Lung microvascular endothelial cell (primary cell): ENCODE results near the gene ARRDC3. TPM values are rescaled to one million over a fixed set of nuclear protein-coding genes. Genes with fewer than 3 reads are reported as not detected.
A peak's percentile ranks its signal among the peaks of the same experiment; 100 is the strongest.
"Not testable (repeated sequence)": the region's sequence is repeated elsewhere in the genome, so short reads cannot be mapped to it uniquely, and the experiment has no call there.

ENCODE experiments used
- DNase-seq, 2 donors: peaks; one replicate each; pipeline versions ENCODE4 v3.0.0 to v3.0.0-alpha.2; 2010; ENCODE audit warnings: low read depth in 2 of 2
- total RNA-seq: library from RNA; depleted of rRNA; stranded (reverse); fragments of >200 nt; gene quantifications from 2 replicates; pipeline ENCODE4 v1.2.1, GENCODE V29; 2014

Gene ARRDC3
- total RNA-seq, 1 donor from 2014 or later: 95.6 TPM

DNA sequence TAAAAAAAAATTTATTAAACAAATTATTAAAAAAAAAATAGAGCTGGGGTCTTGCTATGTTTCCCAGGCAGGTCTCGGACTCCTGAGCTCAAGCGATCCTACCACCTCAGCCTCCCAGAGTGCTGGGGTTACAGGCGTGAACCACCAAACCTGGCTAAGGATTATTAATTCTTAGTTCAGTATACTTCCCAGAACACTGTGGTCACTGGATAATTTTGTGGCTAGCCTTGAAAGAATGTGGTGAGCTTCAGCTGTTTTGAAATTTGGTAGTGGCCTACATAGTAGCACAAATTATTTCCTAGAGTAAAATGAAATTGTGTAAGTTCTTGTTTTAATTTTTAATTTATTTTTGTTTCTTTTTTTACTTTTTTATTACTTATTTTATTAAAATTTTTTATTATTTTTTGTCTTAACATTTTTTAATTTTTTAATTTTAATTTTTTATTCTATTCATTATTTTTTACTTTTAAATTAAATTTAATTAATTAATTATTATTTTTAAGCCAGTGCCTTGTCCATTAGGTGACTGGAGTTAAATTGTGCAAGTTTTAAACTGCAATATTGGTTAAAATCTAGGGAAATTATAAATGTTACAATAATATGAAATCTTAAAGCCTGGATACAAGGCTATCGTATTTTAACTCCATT lies 23.0 kb downstream of the ARRDC3 start:
- DNase-seq: no peak

DNA sequence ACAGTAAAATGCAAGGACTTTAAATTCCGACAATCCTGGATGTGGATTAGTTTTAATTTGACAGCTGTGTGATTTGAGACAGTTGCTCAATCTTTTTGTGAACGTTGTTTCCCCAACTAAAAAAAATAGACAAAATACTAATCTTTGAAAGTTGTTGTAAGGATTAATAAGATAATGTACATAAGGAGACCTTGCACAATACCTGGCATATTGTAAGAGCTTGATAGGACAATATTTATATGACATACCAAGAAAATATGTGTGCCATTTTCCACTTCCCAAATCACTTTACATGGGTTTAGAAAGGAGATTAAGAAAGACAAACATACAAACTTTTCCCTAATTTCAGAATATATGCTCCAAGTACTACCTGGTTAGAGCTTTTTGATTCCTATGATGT lies 25.3 kb downstream of the ARRDC3 start:
- DNase-seq: no peak

DNA sequence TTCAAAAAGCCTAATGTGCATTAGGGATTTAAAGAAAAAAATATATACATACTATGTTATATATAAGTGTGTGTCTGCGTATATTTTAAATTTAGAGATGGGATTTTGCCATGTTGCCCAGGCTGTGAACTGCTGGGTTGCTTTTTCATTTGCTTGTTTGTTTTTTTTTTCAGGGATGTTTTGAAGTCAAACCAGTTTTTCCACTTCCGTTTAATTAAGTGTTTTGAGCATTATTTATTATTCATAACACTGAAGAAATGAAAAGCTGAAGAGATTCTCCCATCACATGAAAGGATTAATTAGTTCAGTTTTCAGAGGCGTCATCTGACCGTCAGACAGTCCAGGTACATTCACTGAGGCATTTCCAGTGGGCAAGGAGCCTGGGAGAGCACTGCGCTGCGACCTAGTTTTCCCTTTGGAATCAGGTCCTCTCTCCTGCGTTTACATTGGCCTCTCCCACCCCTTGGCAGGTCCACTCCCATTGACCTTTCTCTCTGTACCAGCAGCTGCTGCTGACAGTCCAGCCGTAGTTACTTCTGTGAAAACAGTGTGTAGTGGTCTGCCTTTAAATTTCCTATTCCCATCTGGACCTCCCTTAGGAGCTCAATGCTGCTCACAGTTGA lies 26.0 kb downstream of the ARRDC3 start:
- DNase-seq: peak in 1 of 2 donors; percentile 24

DNA sequence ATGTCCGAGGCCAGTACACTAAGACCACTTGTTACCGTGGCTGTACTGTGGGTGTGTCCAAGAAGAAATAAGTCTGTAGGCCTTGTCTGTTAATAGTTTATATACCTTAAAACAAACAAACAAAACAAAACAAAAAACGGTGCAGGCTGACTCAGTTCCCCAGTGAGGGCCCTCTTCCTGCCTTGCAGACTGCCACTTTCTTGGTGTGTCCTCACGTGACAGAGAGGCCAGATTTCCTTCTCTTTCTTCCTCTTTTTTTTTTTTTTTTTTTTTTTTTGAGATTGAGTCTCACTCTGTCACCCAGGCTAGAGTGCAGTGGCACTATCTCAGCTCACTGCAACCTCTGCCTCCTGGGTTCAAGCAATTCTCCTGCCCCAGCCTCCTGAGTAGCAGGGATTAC lies 28.2 kb downstream of the ARRDC3 start:
- not testable (repeated sequence) for DNase-seq

DNA sequence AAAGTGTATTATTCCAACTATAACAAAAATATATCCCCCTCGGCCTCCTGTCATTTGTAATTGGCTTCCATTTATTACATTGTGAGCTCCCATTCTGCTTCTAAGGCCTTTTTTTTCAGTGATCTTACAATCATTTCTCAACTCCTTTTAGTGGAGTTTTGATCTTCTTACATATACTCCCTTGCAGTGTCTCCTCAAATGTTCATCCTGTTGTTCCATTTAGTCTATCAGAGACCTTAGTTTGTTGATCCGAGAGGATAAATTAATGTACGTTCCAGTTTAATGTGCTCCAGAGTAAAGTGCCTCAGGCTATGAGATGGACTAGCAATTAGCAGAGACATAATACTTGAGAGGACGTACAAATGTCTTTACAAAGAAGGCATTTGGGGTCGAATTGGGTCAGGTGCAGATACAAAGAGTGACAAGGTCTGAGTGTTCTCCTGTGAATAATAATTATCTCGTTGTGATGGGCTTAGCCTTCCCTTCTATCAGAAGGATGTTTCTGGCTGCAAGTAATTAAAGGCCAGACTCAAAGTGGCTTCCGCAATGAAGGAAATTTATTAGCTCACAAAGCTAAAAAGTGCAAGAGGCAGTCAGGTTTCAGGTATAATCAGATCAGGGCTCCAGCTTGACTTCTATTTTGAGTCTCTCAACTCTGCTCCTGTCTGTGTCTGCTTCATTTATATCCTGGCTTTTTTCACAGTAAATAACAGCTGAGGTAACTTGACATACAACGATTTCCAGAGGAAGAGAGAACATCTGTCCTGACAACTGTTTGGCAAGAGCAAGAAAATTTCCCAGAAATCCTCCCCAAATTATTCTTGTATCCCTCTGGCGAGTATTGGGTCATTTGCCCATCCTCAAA lies 30.1 kb downstream of the ARRDC3 start:
- no peak for DNase-seq

DNA sequence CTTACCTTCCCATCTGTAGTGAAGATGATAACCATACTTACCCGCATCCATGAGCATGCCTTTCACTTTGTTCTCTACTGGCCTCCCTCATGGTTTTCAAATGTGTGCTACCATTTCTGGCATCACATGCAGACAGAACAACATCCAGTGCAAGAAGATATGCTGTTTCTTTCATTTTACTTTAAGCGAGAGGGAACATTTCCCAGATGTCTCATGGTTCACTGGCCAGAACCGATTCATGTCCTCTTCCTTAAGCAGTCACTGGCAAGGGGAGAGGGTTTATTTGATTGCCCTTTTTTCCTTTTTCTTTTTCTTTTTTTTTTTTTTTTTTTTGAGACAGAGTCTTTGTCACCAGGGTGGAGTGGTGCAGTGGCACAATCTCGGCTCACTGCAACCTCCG lies 37.7 kb downstream of the ARRDC3 start:
- DNase-seq: no peak

DNA sequence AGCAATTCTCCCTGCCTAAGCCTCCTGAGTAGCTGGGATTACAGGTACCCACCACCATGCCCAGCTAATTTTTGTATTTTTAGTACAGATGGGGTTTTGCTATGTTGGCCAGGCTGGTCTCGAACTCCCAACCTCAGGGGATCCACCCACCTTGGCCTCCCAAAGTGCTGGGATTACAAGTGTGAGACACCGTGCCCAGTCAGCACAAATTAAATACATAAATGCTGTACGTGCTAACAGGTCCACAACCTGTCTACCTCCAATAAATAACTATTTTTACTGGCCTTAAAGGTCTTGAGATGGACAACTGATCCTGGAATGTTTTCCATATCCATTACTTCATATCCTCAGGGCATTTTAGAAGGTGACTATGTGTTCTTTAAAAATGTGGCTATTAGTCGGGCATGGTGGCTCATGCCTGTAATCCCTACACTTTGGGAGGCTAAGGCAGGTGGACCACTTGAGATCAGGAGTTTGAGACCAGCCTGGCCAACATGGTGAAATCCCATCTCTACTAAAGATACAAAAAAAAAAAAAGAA lies 38.4 kb downstream of the ARRDC3 start:
- not testable (repeated sequence) for DNase-seq

DNA sequence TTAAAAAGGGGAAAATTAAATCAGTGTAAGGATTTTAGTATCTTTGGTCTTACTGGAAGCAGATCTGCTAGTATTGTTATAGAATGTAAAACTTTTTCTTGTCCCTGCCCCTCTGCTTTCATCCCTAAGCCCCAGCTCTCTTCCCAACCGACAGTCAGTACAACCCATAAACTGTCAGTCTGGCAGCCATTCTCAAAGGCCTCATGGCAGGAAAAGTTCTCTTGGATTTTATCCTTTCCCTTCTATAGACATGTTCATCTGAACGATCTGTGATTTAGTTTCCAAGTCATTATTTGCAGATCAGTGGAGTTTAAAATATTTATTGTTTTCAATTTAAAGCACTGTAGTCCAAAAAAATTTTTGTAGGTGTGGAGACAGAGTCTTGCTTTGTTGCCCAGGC lies 39.2 kb downstream of the ARRDC3 start:
- no peak for DNase-seq

DNA sequence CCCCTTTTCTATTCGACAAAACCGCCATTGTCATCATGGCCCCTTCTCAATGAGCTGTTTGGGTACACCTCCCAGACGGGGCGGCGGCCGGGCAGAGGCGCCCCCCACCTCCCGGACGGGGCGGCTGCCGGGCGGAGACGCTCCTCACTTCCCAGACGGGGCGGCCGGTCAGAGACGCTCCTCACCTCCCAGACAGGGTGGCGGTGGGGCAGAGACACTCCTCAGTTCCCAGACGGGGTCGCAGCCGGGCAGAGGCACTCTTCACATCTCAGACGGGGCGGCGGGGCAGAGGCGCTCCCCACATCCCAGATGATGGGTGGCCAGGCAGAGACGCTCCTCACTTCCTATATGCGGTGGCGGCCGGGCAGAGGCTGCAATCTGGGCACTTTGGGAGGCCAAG lies 40.2 kb downstream of the ARRDC3 start:
- DNase-seq: not testable (repeated sequence)

DNA sequence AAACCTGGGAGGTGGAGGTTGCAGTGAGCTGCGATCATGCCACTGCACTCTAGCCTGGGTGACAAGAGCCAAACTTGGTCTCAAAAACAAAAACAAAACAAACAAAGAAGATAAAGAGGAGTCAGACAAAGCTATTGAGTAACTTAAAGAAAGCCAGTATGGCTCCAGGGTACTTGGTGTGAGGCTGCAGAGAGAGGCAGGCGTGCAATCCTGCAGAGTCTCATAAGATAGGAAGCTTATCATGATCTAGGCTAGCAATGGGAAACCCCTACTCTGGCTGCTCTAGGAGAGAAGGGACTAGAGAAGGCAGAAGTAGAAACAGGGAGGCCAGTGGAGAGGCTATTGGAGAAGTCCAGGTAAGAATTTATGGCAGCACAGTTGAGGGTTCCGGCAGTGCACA lies 42.0 kb downstream of the ARRDC3 start:
- DNase-seq: no peak

DNA sequence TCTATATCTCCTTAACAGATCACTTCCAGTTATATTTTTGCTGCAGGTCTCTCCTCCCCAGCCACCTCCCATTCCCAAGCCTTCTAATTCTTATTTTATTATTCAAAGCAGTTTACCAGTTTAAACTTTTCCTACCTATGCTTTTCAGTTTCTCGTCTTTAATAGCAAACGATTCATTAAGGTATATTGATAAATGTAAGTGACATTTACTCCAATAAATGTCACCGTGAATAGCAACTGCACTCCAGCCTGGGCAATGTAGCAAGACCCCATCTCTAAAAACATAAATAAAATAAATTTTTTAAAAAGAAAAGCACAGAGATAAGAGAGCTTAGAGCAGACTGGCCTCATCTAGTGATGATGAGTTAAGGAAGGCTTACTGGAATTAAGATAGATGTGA lies 42.6 kb downstream of the ARRDC3 start:
- DNase-seq: no peak

DNA sequence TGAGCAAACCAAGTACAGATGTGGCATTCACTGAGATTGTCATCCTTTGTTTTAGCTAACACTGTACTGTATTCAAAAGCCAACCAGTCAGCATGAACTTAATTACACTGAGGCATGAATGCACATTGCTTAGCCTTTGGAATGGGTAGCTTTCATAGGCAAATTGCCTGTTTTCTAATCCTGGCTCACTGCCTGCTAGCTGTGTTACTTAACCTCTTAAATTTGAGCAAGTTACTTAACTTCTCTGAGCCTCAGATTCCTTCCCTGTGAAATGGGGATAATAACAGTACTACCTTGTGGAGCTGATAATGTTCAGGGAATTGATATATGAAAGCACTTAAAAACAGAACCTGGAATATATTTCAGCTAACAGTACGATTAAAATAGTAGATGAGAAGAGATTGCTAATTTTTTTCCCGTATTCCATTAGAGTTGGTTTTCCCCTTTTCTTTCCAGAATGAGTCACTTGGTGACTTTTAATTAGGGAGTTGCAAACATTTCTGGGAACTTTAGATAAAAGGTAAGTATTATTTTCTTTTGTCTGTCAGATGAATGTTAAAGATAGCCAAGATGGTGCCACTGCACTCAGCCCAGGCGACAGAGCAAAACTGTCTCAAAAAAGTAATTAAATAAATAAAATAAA lies 43.9 kb downstream of the ARRDC3 start:
- DNase-seq: peak; percentile 5 to 21

DNA sequence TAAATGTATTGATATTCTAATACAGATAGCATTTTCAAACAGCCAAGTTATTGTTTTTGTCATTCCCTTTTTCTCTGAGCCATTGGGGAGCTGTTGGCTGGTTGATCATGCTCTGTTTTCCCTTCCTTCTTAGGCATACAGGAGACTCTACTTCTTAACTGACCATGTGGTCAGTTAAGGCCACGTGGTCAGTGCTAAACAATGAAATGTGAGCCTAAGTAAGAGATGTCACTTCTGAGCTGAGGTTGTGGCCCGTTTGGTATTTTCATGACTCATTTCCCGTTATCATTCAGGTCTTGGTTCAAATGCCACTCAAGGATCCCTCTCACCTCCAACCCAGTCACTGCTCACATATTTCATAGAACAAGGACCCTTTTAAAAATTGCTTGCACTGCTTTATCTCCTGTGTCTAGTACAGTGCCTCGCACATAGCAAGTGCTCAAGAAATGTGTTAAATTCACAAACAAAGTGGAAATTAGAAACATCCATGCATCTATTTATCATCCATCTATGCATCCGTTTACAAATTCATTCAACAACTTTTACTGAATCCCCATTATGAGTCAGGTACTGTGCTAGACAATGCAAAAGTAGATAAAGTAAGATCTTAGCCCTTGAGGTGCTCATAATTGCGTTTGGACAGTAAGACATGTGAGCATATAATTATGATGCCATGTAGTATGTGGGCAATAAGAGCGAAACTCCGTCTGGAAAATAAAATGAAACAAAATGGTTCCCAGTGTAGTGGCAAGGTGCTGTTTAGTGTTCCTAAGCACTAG lies 50.7 kb downstream of the ARRDC3 start:
- peak; percentile 8 to 47 for DNase-seq

DNA sequence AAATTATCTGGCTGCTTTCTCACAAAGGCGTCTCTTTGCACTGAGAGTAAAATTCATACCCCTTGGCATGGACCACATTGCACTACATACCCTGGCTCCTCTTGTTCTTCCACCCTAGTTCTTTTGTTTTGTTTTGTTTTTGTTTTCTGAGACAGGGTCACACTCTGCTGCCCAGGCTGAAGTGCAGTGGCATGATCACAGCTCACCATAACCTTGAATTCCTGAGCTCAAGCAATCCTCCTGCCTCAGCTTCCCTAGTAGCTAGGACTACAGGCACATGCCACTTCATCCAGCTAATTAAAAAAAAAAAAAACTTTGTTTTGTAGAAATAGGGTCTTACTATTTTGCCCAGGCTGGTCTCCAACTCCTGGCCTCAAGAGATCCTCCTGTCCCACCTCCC lies 51.4 kb downstream of the ARRDC3 start:
- no peak for DNase-seq

DNA sequence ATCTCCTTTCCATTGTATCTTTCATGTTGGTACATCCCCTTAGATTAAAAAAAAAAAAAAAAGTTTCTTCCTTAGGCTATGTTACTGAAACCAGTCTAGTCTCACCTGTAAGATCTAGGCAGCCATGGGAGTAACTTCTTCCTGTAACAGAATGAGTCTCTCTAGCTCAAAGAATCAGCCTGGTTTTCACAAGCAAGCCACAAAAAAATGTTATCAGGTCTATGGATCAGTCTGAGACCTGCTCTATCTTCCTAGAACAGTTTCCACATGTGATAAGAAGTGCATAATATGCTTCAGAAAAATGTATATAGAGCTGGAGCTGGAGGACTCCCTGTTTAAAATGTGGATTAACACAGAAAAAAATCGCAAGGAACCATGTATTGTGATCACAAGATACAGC lies 53.8 kb downstream of the ARRDC3 start:
- DNase-seq: no peak

DNA sequence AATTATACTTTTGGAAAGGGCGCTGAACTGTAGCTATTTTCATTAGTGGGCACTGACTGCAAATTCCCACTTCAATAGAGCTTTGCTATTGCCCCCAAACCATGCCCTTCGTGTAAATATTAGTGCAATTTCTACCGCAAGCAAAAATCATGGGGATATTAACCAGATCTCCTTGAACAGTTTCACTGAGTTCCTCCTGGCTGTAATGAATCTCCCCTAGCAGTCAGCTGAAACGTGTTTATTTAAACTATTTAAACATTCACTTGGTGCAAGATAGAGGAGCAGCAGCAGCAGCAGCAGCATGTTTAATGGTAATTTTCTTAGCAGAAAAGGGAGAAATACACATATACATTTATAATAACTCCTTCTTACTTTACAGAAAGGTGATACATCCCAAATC lies 54.4 kb downstream of the ARRDC3 start:
- no peak for DNase-seq

DNA sequence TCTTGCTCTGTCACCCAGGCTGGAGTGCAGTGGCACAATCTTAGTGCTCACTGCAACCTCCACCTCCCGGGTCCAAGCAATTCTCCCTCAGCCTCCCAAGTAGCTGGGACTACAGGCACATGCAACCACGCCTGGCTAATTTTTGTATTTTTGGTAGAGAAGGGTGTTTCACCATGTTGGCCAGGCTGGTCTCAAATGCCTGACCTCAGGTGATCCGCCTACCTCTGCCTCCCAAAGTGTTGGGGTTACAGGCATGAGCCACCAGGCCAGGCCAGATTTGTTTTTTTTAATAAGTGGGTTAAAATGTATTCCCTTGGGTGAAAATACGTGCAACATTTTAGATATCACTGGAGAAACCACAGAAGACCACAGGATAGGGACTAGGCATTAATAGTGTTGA lies 60.1 kb downstream of the ARRDC3 start:
- DNase-seq: not testable (repeated sequence)

DNA sequence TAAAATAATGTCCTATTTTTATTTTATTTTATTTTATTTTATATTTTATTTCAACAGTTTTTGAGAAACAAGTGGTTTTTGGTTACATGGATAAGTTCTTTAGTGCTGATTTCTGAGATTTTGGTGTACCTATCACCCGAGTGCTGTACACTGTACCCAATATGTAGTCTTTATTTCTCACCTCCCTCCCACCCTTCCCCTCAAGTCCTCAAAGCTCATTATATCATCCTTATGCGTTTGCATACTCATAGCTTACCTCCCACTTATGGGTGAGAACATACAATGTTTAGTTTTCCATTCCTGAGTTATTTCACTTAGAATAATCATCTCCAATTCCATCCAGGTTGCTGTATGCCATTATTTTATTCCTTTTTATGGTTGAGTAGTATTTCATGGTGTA lies 63.5 kb downstream of the ARRDC3 start:
- no peak for DNase-seq

DNA sequence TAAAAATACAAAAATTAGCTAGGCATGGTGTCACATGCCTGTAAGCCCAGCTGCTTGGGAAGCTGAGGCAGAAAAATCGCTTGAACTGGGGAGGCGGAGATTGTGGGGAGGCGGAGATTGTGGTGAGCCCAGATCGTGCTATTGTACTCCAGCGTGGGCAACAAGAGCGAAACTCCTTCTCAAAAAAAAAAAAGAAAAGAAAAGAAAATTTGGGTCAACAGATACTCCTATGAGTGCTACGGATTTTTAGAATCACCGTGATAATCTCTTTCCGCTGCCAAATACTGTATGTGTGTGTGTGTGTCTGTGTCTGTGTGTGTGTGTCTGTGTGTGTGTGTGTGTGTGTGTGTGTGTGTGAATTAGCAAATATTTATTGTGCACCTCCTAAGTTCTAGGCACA lies 64.4 kb downstream of the ARRDC3 start:
- no peak for DNase-seq
